ENCODE data around the gene CDC45.

- TF ChIP-seq, protein P1, sequence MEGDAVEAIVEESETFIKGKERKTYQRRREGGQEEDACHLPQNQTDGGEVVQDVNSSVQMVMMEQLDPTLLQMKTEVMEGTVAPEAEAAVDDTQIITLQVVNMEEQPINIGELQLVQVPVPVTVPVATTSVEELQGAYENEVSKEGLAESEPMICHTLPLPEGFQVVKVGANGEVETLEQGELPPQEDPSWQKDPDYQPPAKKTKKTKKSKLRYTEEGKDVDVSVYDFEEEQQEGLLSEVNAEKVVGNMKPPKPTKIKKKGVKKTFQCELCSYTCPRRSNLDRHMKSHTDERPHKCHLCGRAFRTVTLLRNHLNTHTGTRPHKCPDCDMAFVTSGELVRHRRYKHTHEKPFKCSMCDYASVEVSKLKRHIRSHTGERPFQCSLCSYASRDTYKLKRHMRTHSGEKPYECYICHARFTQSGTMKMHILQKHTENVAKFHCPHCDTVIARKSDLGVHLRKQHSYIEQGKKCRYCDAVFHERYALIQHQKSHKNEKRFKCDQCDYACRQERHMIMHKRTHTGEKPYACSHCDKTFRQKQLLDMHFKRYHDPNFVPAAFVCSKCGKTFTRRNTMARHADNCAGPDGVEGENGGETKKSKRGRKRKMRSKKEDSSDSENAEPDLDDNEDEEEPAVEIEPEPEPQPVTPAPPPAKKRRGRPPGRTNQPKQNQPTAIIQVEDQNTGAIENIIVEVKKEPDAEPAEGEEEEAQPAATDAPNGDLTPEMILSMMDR (IDR thresholded peaks at IDR 0.05; ENCODE audit: low read depth, low read length, poor library complexity, severe bottlenecking), result no peak
- TF ChIP-seq EZH2phosphoT487 (IDR thresholded peaks at IDR 0.05; ENCODE audit: borderline replicate concordance, low read length), result no peak
These were observed 17.5 kb downstream of the CDC45 start for GRCh38 chr22:19497245-19497644.
